ENCODE results near the gene PPT2. TPM values are rescaled to one million over a fixed set of nuclear protein-coding genes. Genes with fewer than 3 reads are reported as not detected.

PPT2 gene
- total and polyA plus RNA-seq, 2 experiments from 2014 or later: 27.2 to 34.3 TPM

DNA sequence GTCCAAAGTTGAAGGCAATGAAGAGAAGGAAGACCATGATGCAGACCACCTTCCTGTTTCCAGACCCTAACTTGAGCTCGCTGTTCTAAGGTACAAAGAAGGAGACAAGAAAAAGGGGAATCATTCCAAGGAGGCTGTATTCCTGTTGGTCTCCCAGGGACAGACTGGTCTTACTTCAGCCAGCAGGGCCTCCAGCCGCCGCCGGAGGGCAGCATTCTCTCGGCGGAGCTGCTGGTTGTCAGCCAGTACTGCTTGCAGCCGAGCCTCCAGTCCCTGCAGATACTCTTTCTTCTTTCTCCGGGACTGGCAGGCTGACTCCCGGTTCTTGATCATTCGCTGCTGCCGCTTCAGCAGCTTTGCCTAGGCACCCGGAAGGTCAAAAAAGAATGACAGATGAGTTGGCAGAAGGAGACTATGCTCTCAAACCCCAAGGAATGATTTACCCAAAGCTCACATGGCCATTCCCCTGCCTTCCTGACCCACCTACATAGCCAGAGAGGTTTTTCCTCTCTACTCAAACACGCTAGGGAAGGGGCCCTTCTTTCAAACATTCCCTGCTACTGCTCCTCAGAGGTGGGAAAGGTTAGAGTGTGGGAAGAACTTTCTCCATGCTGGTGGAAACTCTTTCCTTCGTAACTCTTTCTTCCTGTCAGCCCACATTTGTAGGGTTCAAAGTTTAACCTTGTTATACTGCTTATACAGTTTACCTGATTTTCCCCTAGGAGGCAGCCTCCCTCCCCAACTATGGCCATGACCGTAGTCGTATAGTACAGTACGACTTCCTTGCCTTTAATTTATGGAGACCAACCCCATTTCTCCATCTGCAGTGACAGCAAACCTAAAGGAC, 34.9 kb upstream of the PPT2 start:
- H2AFZ ChIP-seq: no peak overlapping the region
- H3K27ac ChIP-seq: peak overlapping the region; percentile 90
- peak; percentile 92 for DNase-seq (ENCODE audit: low spot score)
- peaks cover 2% of the 10 kb centered on the region for H3K79me2 ChIP-seq
- TF ChIP-seq EZH2phosphoT487 (IDR thresholded peaks at IDR 0.05; ENCODE audit: low read depth, severe bottlenecking, unreplicated experiment): no peak
- TF ChIP-seq, protein P1, sequence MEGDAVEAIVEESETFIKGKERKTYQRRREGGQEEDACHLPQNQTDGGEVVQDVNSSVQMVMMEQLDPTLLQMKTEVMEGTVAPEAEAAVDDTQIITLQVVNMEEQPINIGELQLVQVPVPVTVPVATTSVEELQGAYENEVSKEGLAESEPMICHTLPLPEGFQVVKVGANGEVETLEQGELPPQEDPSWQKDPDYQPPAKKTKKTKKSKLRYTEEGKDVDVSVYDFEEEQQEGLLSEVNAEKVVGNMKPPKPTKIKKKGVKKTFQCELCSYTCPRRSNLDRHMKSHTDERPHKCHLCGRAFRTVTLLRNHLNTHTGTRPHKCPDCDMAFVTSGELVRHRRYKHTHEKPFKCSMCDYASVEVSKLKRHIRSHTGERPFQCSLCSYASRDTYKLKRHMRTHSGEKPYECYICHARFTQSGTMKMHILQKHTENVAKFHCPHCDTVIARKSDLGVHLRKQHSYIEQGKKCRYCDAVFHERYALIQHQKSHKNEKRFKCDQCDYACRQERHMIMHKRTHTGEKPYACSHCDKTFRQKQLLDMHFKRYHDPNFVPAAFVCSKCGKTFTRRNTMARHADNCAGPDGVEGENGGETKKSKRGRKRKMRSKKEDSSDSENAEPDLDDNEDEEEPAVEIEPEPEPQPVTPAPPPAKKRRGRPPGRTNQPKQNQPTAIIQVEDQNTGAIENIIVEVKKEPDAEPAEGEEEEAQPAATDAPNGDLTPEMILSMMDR (IDR thresholded peaks at IDR 0.05; ENCODE audit: poor library complexity): peak; percentile 86
- no peak for TF ChIP-seq EZH2 (IDR thresholded peaks at IDR 0.05; ENCODE audit: borderline replicate concordance)
- H3K36me3 ChIP-seq (replicated peaks; ENCODE audit: insufficient read depth, low read depth): no peaks in the 10 kb centered on the region
- H3K4me1 ChIP-seq (ENCODE audit: insufficient read depth): peaks cover 10% of the 10 kb centered on the region
- no peaks in the 10 kb centered on the region for H3K27me3 ChIP-seq
- H3K4me3 ChIP-seq: no peak overlapping the region
- H3K4me2 ChIP-seq: peak overlapping the region; percentile 74
- H3K9me2 ChIP-seq (replicated peaks; ENCODE audit: insufficient read depth): no peaks in the 10 kb centered on the region
- H4K20me1 ChIP-seq (ENCODE audit: insufficient read depth, poor library complexity, severe bottlenecking): no peaks in the 10 kb centered on the region
- 14% methylated on average over 17 of the region's 17 CpGs for WGBS (ENCODE audit: low lambda C conversion rate, missing lambda C conversion rate)
- no peaks in the 10 kb centered on the region for H3K9me3 ChIP-seq (ENCODE audit: low read depth)

DNA sequence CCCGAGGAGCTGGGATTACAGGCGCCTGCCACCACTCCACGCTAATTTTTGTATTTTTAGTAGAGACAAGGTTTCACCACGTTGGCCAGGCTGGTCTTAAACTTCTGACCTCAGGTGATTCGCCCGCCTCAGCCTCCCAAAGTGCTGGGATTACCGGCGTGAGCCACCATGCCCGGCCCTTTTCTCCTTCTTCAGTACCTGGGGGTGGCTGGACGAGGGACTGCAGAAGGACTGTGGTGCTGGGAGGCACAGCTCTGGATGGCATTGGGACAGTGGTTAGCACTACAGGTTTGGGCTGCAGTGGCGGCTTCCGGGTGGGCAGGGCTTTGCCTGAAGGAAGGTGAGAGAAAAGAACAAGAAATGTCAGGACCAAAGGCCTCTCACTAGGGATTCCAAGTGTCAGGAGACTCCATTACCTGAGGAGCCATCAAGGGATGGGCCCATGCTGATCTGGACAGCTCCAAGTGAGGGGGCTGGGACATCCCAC, 33.3 kb upstream of the PPT2 start:
- Histone ChIP-seq H3K27ac (no peak overlapping the region), H4K20me1 (ENCODE audit: insufficient read depth, poor library complexity, severe bottlenecking) (no peaks in the 10 kb centered on the region), H3K4me3 (no peak overlapping the region), H3K36me3 (replicated peaks; ENCODE audit: insufficient read depth, low read depth) (no peaks in the 10 kb centered on the region), H3K4me2 (no peak overlapping the region), H3K4me1 (ENCODE audit: insufficient read depth) (peaks cover 10% of the 10 kb centered on the region), H3K9me3 (ENCODE audit: low read depth) (no peaks in the 10 kb centered on the region), H2AFZ (no peak overlapping the region), H3K27me3 (no peaks in the 10 kb centered on the region), H3K79me2 (peaks cover 12% of the 10 kb centered on the region), H3K9me2 (replicated peaks; ENCODE audit: insufficient read depth) (no peaks in the 10 kb centered on the region)
- 97% methylated on average over 12 of the region's 12 CpGs for WGBS (ENCODE audit: low lambda C conversion rate, missing lambda C conversion rate)
- TF ChIP-seq EZH2 (IDR thresholded peaks at IDR 0.05; ENCODE audit: borderline replicate concordance) (no peak), EZH2phosphoT487 (IDR thresholded peaks at IDR 0.05; ENCODE audit: low read depth, severe bottlenecking, unreplicated experiment) (no peak)
- TF ChIP-seq, protein P1 (IDR thresholded peaks at IDR 0.05; ENCODE audit: poor library complexity): no peak
- no peak for DNase-seq (ENCODE audit: low spot score)

DNA sequence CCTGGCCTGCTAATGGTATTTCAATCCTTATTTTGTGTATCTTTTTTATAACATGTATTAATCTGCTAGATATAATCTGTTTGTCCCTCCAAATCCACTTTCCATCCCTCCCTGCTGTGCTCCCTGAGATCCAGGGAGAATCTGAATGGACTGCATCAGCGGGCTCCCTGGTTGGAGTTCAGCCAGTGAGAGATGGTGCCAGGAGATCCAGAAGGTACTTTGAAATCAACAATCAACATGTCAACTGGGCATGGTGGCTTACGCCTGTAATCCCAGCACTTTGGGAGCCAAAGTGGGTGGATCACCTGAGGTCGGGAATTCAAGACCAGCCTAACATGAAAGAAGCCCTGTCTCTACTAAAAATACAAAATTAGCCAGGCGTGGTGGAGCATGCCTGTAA, 30.3 kb upstream of the PPT2 start:
- Histone ChIP-seq H3K4me1 (ENCODE audit: insufficient read depth) (peaks cover 23% of the 10 kb centered on the region), H3K79me2 (peaks cover 31% of the 10 kb centered on the region), H3K27me3 (no peaks in the 10 kb centered on the region), H2AFZ (no peak overlapping the region), H3K36me3 (replicated peaks; ENCODE audit: insufficient read depth, low read depth) (no peaks in the 10 kb centered on the region), H3K27ac (no peak overlapping the region), H3K4me3 (no peak overlapping the region), H3K4me2 (no peak overlapping the region), H3K9me2 (replicated peaks; ENCODE audit: insufficient read depth) (no peaks in the 10 kb centered on the region), H4K20me1 (ENCODE audit: insufficient read depth, poor library complexity, severe bottlenecking) (no peaks in the 10 kb centered on the region), H3K9me3 (ENCODE audit: low read depth) (no peaks in the 10 kb centered on the region)
- DNase-seq (ENCODE audit: low spot score): no peak
- TF ChIP-seq EZH2phosphoT487 (IDR thresholded peaks at IDR 0.05; ENCODE audit: low read depth, severe bottlenecking, unreplicated experiment): no peak
- TF ChIP-seq, protein P1 (IDR thresholded peaks at IDR 0.05; ENCODE audit: poor library complexity): no peak
- no peak for TF ChIP-seq EZH2 (IDR thresholded peaks at IDR 0.05; ENCODE audit: borderline replicate concordance)
- 99% methylated on average over 4 of the region's 4 CpGs for WGBS (ENCODE audit: low lambda C conversion rate, missing lambda C conversion rate)
